ENCODE results near the gene SERPINH1. TPM values are rescaled to one million over a fixed set of nuclear protein-coding genes. Genes with fewer than 3 reads are reported as not detected.

SERPINH1 gene
- total and polyA plus RNA-seq, 12 donors, result 93.6 to 529 (median 167) TPM

- no peak overlapping the region for H3K4me3 ChIP-seq
- intact Hi-C loops (cut with DNase I), result loop anchor here in 1 of 2 donors (2.0 kb wide), 1 partner anchor 31 kb away; no protein-coding TSS in a partner anchor
- no peaks in the 10 kb centered on the region for H3K36me3 ChIP-seq (replicated peaks in 1 of 2)
- 15 to 22% (median 20%) methylated on average over 7 of the region's 7 CpGs for WGBS, 4 donors
- peaks cover 0 to 7% of the 10 kb centered on the region in 2 donors for H3K4me1 ChIP-seq (replicated peaks in 1 of 2)
- TF ChIP-seq POLR2A (IDR thresholded peaks at IDR 0.05), result no peak
- TF ChIP-seq, protein P1, sequence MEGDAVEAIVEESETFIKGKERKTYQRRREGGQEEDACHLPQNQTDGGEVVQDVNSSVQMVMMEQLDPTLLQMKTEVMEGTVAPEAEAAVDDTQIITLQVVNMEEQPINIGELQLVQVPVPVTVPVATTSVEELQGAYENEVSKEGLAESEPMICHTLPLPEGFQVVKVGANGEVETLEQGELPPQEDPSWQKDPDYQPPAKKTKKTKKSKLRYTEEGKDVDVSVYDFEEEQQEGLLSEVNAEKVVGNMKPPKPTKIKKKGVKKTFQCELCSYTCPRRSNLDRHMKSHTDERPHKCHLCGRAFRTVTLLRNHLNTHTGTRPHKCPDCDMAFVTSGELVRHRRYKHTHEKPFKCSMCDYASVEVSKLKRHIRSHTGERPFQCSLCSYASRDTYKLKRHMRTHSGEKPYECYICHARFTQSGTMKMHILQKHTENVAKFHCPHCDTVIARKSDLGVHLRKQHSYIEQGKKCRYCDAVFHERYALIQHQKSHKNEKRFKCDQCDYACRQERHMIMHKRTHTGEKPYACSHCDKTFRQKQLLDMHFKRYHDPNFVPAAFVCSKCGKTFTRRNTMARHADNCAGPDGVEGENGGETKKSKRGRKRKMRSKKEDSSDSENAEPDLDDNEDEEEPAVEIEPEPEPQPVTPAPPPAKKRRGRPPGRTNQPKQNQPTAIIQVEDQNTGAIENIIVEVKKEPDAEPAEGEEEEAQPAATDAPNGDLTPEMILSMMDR (IDR thresholded peaks at IDR 0.05), result peak; percentile 80 to 96 (median 89)
- no peaks in the 10 kb centered on the region for H3K27me3 ChIP-seq
- no peaks in the 10 kb centered on the region for H3K9me3 ChIP-seq (replicated peaks in 1 of 3)
- H3K27ac ChIP-seq, result no peak overlapping the region
- DNase-seq, result peak; percentile 69 to 88 (median 77)
Observed at GRCh38 chr11:75547617-75548058, 14.4 kb upstream of the SERPINH1 start.

DNA sequence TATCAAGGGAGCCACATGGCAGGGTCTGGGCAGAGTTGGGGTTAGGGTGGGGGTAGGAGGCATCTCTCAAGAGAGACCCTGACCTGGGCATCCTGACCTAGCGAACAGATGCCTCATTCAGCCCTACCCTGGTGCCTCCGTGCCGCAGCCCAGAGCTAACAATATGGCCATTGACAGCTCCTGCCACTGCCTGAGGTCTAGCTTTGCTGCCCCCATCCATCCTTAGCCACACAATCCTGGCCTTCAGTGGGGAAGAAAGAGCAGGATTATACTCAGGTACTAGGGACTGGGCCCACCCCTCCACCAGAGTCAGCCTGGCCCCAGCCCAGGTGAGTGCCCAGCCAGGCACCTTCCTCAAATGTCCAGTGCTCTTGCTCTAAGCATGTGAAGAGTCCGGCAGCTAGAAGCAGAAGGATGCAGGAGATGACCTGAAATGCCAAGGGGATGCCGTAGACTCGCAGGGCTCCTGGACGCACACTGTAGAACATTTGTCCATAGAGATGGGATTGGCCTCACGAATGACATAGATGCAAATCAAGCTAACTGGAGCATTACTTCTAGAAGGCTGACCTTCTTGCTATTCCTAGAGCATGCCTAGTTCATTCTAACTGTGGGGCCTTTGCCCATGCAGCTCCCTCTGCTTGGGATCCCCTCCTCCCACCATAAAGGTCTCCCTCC, 13.3 kb upstream of the SERPINH1 start:
- 94 to 99% (median 95%) methylated on average over 3 to 8 of the region's 8 CpGs for WGBS, 4 donors
- intact Hi-C loops (cut with DNase I), result no loop called here
- Histone ChIP-seq H3K9me3 (replicated peaks in 1 of 3) (no peaks in the 10 kb centered on the region), H3K27ac (no peak overlapping the region), H3K4me3 (no peak overlapping the region), H3K27me3 (no peaks in the 10 kb centered on the region), H3K36me3 (replicated peaks in 1 of 2) (no peaks in the 10 kb centered on the region), H3K4me1 (replicated peaks in 1 of 2) (peaks cover 1 to 9% of the 10 kb centered on the region in 2 donors)
- DNase-seq, result no peak
- TF ChIP-seq POLR2A (IDR thresholded peaks at IDR 0.05), result no peak
- TF ChIP-seq, protein P1 (IDR thresholded peaks at IDR 0.05), result no peak

- no peaks in the 10 kb centered on the region for H3K36me3 ChIP-seq (replicated peaks in 1 of 2)
- H3K9me3 ChIP-seq (replicated peaks in 1 of 3), result no peaks in the 10 kb centered on the region
- H3K4me3 ChIP-seq, result no peak overlapping the region
- 95 to 97% (median 97%) methylated on average over 5 of the region's 5 CpGs for WGBS, 4 donors
- no peak overlapping the region for H3K27ac ChIP-seq
- DNase-seq, result no peak
- no peaks in the 10 kb centered on the region for H3K27me3 ChIP-seq
- TF ChIP-seq, protein P1 (IDR thresholded peaks at IDR 0.05), result no peak
- no peak for TF ChIP-seq POLR2A (IDR thresholded peaks at IDR 0.05)
- intact Hi-C loops (cut with DNase I), result no loop called here
- H3K4me1 ChIP-seq (replicated peaks in 1 of 2), result peaks cover 5 to 16% of the 10 kb centered on the region in 2 donors
Observed at GRCh38 chr11:75549370-75549958, 12.6 kb upstream of the SERPINH1 start.

DNA sequence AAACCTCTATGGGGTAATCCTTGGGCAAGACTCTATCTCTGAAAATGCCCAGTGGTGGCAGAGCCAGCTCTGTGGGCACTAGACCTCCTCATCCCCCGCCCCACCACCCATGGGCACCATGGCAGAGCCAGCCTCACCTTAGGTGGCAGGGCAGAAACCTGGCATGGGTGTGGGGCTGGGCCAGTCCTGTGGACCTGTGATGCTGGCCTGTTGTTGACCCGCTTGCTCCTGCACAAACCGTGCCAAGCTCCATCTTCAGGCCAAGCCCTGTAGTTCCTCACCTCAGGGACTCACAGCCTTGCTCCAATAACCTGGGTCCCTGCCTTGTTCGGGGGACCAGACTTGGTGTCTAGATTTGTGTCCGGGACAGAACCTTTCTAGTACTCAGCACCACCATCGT, 8.9 kb upstream of the SERPINH1 start:
- Histone ChIP-seq H3K27ac (peak overlapping the region in 1 of 5 donors; percentile 91), H3K4me1 (replicated peaks in 1 of 2) (peaks cover 13 to 23% of the 10 kb centered on the region in 2 donors), H3K4me3 (no peak overlapping the region), H3K9me3 (replicated peaks in 1 of 3) (no peaks in the 10 kb centered on the region), H3K36me3 (replicated peaks in 1 of 2) (no peaks in the 10 kb centered on the region), H3K27me3 (no peaks in the 10 kb centered on the region)
- intact Hi-C loops (cut with DNase I), result no loop called here
- TF ChIP-seq, protein P1 (IDR thresholded peaks at IDR 0.05), result no peak
- no peak for TF ChIP-seq POLR2A (IDR thresholded peaks at IDR 0.05)
- no peak for DNase-seq
- 85 to 93% (median 88%) methylated on average over 5 to 6 of the region's 6 CpGs for WGBS, 4 donors
